ENCODE data around the gene ALG14. TPM values are rescaled to one million over a fixed set of nuclear protein-coding genes. Genes with fewer than 3 reads are reported as not detected.

The ALG14 gene
- total RNA-seq, 1 donor from 2014 or later: 0.74 TPM

DNA sequence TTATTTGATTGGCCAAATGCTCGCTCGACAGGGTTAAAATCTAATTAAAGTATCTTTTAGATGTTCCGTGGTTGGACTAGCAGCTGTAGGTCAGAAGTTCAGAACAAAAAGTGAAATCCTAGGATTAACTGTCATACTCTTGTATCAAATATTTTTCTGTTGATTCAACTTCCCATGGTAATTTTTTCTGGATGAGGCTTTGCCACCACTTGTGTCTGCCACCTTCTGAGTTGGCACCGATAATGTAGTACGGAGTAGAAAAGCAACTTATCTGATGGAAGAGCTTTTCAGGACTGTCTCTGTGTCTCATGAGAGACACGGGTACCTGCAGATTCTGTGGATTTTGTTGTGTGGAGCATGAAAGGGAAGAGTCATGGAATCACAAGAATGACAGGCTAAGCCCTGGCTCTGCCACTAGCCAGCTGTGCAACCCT lies 101.2 kb downstream of the ALG14 start:
- intact Hi-C loops (cut with DNase I): loop anchor here (5.0 kb wide), 1 partner anchor 44 kb away; the partner anchor contains the start of gene CNN3
- Histone ChIP-seq H3K9me3 (no peaks in the 10 kb centered on the region), H3K27ac (peak overlapping the region; percentile 80), H3K4me3 (no peak overlapping the region), H3K36me3 (no peaks in the 10 kb centered on the region), H3K4me1 (peaks cover 40% of the 10 kb centered on the region), H3K27me3 (no peaks in the 10 kb centered on the region)
- no peak for DNase-seq (ENCODE audit: extremely low spot score in 2 of 2)
- no peak for TF ChIP-seq POLR2A (IDR thresholded peaks at IDR 0.05)
- TF ChIP-seq POLR2AphosphoS5 (IDR thresholded peaks at IDR 0.05; ENCODE audit: insufficient read depth in 1 of 2, low read depth in 1 of 2): peak in 1 of 2 donors; percentile 66

DNA sequence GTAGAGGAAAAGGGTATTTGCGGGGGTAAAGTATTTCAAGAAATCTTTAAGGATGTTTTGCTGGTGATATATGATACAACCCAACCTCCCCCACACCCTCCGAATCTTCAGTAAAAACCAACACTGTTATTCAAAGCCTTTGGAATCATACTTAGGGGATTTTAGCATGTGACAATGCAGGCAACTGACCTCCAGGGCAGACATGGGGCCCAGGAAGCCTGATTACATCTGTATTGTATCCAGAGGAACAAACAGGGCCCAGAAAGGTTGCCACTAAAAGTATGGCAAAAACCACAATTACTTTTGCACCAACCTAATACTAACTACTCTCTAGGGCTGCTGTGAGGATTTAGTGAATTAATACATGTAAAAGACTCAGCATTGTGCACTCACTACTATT lies 102.0 kb downstream of the ALG14 start:
- intact Hi-C loops (cut with DNase I): loop anchor here (5.0 kb wide), 1 partner anchor 43 kb away; the partner anchor contains the start of gene CNN3
- H3K27ac ChIP-seq: peak overlapping the region; percentile 80

DNA sequence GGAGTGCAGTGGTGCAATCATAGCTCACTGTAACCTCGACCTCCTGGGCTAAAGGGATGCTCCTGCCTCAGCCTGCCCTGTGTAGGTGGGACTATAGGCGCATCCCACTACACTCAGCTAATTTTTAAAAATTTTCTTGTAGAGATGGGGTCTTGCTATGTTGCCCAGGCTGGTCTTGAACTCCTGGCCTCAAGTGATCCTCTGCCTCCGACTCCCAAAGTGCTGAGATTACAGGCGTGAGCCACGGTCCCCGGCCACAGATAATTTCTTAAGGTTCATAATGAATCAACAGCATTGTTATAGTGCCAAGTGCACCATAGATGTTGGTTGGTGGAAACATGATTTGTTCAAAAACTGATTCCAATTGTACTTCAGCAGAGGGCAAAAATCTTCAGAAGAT lies 103.6 kb downstream of the ALG14 start:
- intact Hi-C loops (cut with DNase I): no loop called here
- Histone ChIP-seq H3K27ac (no peak overlapping the region), H3K4me1 (peaks cover 29% of the 10 kb centered on the region), H3K4me3 (no peak overlapping the region), H3K27me3 (no peaks in the 10 kb centered on the region), H3K9me3 (no peaks in the 10 kb centered on the region), H3K36me3 (no peaks in the 10 kb centered on the region)
- DNase-seq (ENCODE audit: extremely low spot score in 2 of 2): no peak
- TF ChIP-seq, protein P1, sequence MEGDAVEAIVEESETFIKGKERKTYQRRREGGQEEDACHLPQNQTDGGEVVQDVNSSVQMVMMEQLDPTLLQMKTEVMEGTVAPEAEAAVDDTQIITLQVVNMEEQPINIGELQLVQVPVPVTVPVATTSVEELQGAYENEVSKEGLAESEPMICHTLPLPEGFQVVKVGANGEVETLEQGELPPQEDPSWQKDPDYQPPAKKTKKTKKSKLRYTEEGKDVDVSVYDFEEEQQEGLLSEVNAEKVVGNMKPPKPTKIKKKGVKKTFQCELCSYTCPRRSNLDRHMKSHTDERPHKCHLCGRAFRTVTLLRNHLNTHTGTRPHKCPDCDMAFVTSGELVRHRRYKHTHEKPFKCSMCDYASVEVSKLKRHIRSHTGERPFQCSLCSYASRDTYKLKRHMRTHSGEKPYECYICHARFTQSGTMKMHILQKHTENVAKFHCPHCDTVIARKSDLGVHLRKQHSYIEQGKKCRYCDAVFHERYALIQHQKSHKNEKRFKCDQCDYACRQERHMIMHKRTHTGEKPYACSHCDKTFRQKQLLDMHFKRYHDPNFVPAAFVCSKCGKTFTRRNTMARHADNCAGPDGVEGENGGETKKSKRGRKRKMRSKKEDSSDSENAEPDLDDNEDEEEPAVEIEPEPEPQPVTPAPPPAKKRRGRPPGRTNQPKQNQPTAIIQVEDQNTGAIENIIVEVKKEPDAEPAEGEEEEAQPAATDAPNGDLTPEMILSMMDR (IDR thresholded peaks at IDR 0.05): no peak
- TF ChIP-seq POLR2A (IDR thresholded peaks at IDR 0.05) (no peak), POLR2AphosphoS5 (IDR thresholded peaks at IDR 0.05; ENCODE audit: insufficient read depth in 1 of 2, low read depth in 1 of 2) (no peak)

More for the DNA sequence above, 102.0 kb downstream of the ALG14 start:
- TF ChIP-seq POLR2A (IDR thresholded peaks at IDR 0.05) (no peak), POLR2AphosphoS5 (IDR thresholded peaks at IDR 0.05; ENCODE audit: insufficient read depth in 1 of 2, low read depth in 1 of 2) (no peak)
- TF ChIP-seq, protein P1 (IDR thresholded peaks at IDR 0.05): no peak
- no peak overlapping the region for H3K4me3 ChIP-seq
- no peaks in the 10 kb centered on the region for H3K36me3 ChIP-seq
- peaks cover 40% of the 10 kb centered on the region for H3K4me1 ChIP-seq
- H3K27me3 ChIP-seq: no peaks in the 10 kb centered on the region
- DNase-seq (ENCODE audit: extremely low spot score in 2 of 2): no peak
- no peaks in the 10 kb centered on the region for H3K9me3 ChIP-seq

DNA sequence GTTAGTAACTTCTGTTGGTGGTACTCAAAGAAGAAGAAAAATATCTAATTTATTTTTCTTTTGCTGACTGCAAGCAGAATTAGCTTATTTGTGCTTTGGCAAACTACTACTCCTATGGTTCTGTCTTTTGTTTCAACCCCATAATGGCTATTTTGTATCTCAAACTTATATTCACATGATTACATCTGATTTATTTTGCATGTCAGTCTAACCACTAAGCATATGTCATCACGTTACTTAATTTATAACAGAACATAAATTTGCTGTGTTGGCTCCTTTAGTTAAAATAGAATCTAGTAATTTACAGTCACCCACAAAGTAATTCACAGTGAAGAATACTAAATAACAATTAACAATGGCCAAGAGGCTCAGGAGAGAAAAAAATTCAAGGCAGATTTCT lies 106.7 kb downstream of the ALG14 start:
- TF ChIP-seq, protein P1 (IDR thresholded peaks at IDR 0.05): no peak
- TF ChIP-seq POLR2AphosphoS5 (IDR thresholded peaks at IDR 0.05; ENCODE audit: insufficient read depth in 1 of 2, low read depth in 1 of 2) (no peak), POLR2A (IDR thresholded peaks at IDR 0.05) (no peak)
- H3K36me3 ChIP-seq: no peaks in the 10 kb centered on the region
- no peaks in the 10 kb centered on the region for H3K27me3 ChIP-seq
- DNase-seq (ENCODE audit: extremely low spot score in 2 of 2): no peak
- peaks cover 26% of the 10 kb centered on the region for H3K4me1 ChIP-seq
- no peak overlapping the region for H3K4me3 ChIP-seq
- H3K27ac ChIP-seq: no peak overlapping the region
- no peaks in the 10 kb centered on the region for H3K9me3 ChIP-seq
- intact Hi-C loops (cut with DNase I): no loop called here

DNA sequence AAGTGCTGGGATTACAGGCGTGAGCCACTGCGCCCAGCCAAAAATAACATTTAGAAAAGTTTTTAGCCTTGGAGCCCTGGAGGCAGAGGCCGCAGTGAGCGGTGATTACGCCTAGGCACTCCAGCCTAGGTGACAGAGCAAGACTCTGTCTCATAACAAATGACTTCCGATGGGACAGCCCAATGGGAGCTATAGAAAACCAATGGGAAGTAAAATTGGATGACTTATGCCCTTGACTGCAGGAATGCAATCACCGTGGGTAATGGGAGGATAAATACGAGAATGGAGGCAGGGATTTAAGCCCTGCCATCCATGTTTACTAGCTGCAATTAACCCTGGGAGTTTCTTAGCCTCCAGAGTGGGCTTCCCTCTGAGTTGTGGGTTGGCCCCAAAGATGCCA lies 108.9 kb downstream of the ALG14 start:
- Histone ChIP-seq H3K27me3 (no peaks in the 10 kb centered on the region), H3K27ac (peak overlapping the region; percentile 87), H3K36me3 (no peaks in the 10 kb centered on the region), H3K4me3 (no peak overlapping the region), H3K9me3 (no peaks in the 10 kb centered on the region), H3K4me1 (peaks cover 22% of the 10 kb centered on the region)
- TF ChIP-seq POLR2A (IDR thresholded peaks at IDR 0.05) (no peak), POLR2AphosphoS5 (IDR thresholded peaks at IDR 0.05; ENCODE audit: insufficient read depth in 1 of 2, low read depth in 1 of 2) (no peak)
- TF ChIP-seq, protein P1 (IDR thresholded peaks at IDR 0.05): no peak
- intact Hi-C loops (cut with DNase I): no loop called here
- no peak for DNase-seq (ENCODE audit: extremely low spot score in 2 of 2)
